ENCODE measurements around the gene TMEM150B.

Gene TMEM150B

GRCh38 chr19:55264531-55264930 lies 60.6 kb downstream of the TMEM150B start:
- no peaks in the 10 kb centered on the region for H3K36me3 ChIP-seq (ENCODE audit: low read length)
- no peak overlapping the region for H3K4me3 ChIP-seq (ENCODE audit: insufficient read depth, low read length, poor library complexity, severe bottlenecking)
- H3K4me2 ChIP-seq (ENCODE audit: low read depth, low read length, poor library complexity, severe bottlenecking), result no peak overlapping the region
- H2AFZ ChIP-seq (ENCODE audit: low read depth, low read length, severe bottlenecking), result no peak overlapping the region
- no peaks in the 10 kb centered on the region for H4K20me1 ChIP-seq (ENCODE audit: low read depth, low read length)
- peaks cover 17% of the 10 kb centered on the region for H3F3A ChIP-seq (ENCODE audit: insufficient read depth)
- H3K9me2 ChIP-seq (replicated peaks; ENCODE audit: insufficient read depth, low read length), result no peaks in the 10 kb centered on the region
- no peaks in the 10 kb centered on the region; the same call in 1 of the 2 replicates for H3K9me3 ChIP-seq (ENCODE audit: insufficient read depth, low read length)
- no peak overlapping the region for H3K9ac ChIP-seq (ENCODE audit: low read length)
- no peak overlapping the region for H3K27ac ChIP-seq (ENCODE audit: low read depth, low read length)
- H3K27me3 ChIP-seq (ENCODE audit: low read length), result no peaks in the 10 kb centered on the region
- no peak for TF ChIP-seq EZH2phosphoT487 (conservative IDR thresholded peaks at IDR 0.05; ENCODE audit: low read length)
- TF ChIP-seq CTCF (IDR thresholded peaks at IDR 0.05; ENCODE audit: insufficient read depth, low read length, poor library complexity, severe bottlenecking), result no peak
- no peaks in the 10 kb centered on the region for H3K79me2 ChIP-seq (ENCODE audit: insufficient read depth, low read length)

All from SU-DHL-6 (cell line).